Ovary (tissue), 9 donors: ENCODE results near the gene ZNHIT1. TPM values are rescaled to one million over a fixed set of nuclear protein-coding genes. Genes with fewer than 3 reads are reported as not detected.
A peak's percentile ranks its signal among the peaks of the same experiment; 100 is the strongest.

Experiments used
- DNase-seq, 5 donors: peaks; one replicate each; pipeline ENCODE4 v3.0.0-alpha.2; 2019 to 2020
- H3K27ac ChIP-seq, 2 donors: fragments of 200-600 bp; one replicate each; pipeline versions ENCODE4 v1.5.1 to v1.8.0; 2019 to 2022
- H3K27me3 ChIP-seq: fragments of 200-600 bp; one replicate; pipeline ENCODE4 v1.8.0; 2022
- H3K36me3 ChIP-seq: fragments of 200-600 bp; sonication (generic); one replicate; pipeline ENCODE4 v1.5.1; 2019
- H3K4me1 ChIP-seq: one replicate; pipeline ENCODE4 v1.8.1; 2013; ENCODE audit warnings: mild to moderate bottlenecking, moderate library complexity; ENCODE audit not compliant: insufficient read depth
- H3K4me3 ChIP-seq: fragments of 200-600 bp; sonication (generic); one replicate; pipeline ENCODE4 v1.5.1; 2017
- H3K9me3 ChIP-seq, 2 donors: fragments of 200-600 bp in 1 of 2; sonication (generic) in 1 of 2; one replicate each; pipeline versions ENCODE4 v1.5.1 to v1.8.1; 2013 to 2019; ENCODE audit warnings: mild to moderate bottlenecking in 1 of 2, moderate library complexity in 1 of 2
- EP300 ChIP-seq: sonication (generic); formaldehyde crosslinking; IDR thresholded peaks from one replicate; pipeline ENCODE4 v1.6.1; 2017; ENCODE audit warnings: antibody characterized with exemption
- POLR2A ChIP-seq: fragments of 450-650 bp; IDR thresholded peaks from one replicate; pipeline ENCODE4 v1.6.1; 2017; ENCODE audit warnings: antibody characterized with exemption, mild to moderate bottlenecking, moderate library complexity
- WGBS, 3 donors: extraction: QIAGEN DNeasy Blood & Tissue Kit in 1 of 3; methylation state at CpG; one replicate each; pipeline versions ENCODE4 v1.1.5 to v1.1.7; 2013 to 2017; 5-methylcytosine and 5-hydroxymethylcytosine counted together
- intact Hi-C, 4 donors: fragments of 100-400 bp; cut with DNase I; formaldehyde crosslinking; loops; one replicate each; pipeline versions ENCODE4 v1.11.0 to v1.15.1; 2022 to 2023
- polyA plus RNA-seq, 2 donors: library from polyadenylated mRNA; stranded (reverse); fragments of 200-250 nt in 1 of 2; fragments of 350-450 nt in 1 of 2; fragmentation: Illumina TruSeq in 1 of 2; extraction: RNeasy Lipid Tissue Mini Kit (QIAGEN cat#74804) in 1 of 2; gene quantifications; one replicate each; pipeline ENCODE4 v1.2.3, GENCODE V29; 2013 to 2014
- total RNA-seq, 7 donors: library from RNA; depleted of rRNA in 2 of 7; stranded (reverse); fragments of >200 nt in 2 of 7; fragmentation: NEBNext Ultra II Directional in 3 of 7; extraction: Animal tissue kit (Norgen Biotek cat#: 25700) in 3 of 7; gene quantifications; one replicate each; pipeline versions ENCODE4 v1.1.0 to v1.2.4, GENCODE V29; 2016 to 2023
- TF ChIP-seq, protein P1 (sequence below), 3 donors: fragments of 450-650 bp in 2 of 3; fragments of 200-600 bp in 1 of 3; IDR thresholded peaks; one replicate each; pipeline versions ENCODE4 v1.5.1 to v1.8.0; 2016 to 2022; ENCODE audit warnings: antibody characterized with exemption in 3 of 3, mild to moderate bottlenecking in 1 of 3
- donor health status: DM: no; HTN: no; CAD: no; lungs with moderate emphysema.
- donor health status: DM: no; HTN: no; CAD: no.
- donor health status: Bipolar disorder and iron deficiency.
- donor health status: DM: yes; HTN: yes; CAD: no.
- donor health status: DM: no; HTN: no; CAD: no.
- donor health status: DM: yes; HTN: yes; CAD: no.

The ZNHIT1 gene
- total and polyA plus RNA-seq, 9 donors = 27.6 to 84.4 (median 43.5) TPM

DNA sequence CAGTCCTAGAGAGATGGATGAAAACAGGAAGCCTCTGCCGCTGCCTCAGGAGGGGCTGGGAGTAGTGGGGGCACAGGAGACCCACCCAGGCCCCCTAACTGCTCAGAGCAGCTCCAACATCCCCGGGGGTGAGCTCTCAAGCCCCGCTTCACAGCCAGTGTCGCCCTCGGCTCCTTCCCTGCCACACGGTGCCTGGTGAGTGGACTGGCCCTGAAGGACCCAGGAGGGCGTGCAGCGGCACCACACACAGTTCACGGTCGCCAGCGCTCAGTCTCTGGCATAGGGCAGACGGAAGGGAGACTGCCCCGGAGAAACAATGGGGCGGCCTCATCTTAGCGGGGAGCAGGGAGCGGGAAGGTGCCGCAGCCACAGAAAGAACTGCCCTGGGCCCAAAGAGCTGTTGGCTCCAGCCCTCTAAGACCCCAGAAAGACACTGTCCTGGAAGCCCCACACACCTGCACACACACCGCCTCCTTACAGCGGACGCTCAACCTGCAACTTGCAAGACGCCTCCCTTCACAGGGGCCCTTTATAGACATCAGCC, 18.4 kb downstream of the ZNHIT1 start:
- peaks cover 3% of the 10 kb centered on the region for H3K4me1 ChIP-seq
- intact Hi-C loops = no loop called here
- no peak overlapping the region for H3K4me3 ChIP-seq
- DNase-seq = no peak
- WGBS, 3 donors = 88 to 95% (median 91%) methylated on average over 21 of the region's 21 CpGs
- H3K27ac ChIP-seq = no peak overlapping the region
- no peaks in the 10 kb centered on the region for H3K9me3 ChIP-seq
- TF ChIP-seq, protein P1, sequence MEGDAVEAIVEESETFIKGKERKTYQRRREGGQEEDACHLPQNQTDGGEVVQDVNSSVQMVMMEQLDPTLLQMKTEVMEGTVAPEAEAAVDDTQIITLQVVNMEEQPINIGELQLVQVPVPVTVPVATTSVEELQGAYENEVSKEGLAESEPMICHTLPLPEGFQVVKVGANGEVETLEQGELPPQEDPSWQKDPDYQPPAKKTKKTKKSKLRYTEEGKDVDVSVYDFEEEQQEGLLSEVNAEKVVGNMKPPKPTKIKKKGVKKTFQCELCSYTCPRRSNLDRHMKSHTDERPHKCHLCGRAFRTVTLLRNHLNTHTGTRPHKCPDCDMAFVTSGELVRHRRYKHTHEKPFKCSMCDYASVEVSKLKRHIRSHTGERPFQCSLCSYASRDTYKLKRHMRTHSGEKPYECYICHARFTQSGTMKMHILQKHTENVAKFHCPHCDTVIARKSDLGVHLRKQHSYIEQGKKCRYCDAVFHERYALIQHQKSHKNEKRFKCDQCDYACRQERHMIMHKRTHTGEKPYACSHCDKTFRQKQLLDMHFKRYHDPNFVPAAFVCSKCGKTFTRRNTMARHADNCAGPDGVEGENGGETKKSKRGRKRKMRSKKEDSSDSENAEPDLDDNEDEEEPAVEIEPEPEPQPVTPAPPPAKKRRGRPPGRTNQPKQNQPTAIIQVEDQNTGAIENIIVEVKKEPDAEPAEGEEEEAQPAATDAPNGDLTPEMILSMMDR (IDR thresholded peaks at IDR 0.05) = no peak
- TF ChIP-seq POLR2A = no peak
- no peak for TF ChIP-seq EP300
- no peaks in the 10 kb centered on the region for H3K27me3 ChIP-seq
- no peaks in the 10 kb centered on the region for H3K36me3 ChIP-seq

DNA sequence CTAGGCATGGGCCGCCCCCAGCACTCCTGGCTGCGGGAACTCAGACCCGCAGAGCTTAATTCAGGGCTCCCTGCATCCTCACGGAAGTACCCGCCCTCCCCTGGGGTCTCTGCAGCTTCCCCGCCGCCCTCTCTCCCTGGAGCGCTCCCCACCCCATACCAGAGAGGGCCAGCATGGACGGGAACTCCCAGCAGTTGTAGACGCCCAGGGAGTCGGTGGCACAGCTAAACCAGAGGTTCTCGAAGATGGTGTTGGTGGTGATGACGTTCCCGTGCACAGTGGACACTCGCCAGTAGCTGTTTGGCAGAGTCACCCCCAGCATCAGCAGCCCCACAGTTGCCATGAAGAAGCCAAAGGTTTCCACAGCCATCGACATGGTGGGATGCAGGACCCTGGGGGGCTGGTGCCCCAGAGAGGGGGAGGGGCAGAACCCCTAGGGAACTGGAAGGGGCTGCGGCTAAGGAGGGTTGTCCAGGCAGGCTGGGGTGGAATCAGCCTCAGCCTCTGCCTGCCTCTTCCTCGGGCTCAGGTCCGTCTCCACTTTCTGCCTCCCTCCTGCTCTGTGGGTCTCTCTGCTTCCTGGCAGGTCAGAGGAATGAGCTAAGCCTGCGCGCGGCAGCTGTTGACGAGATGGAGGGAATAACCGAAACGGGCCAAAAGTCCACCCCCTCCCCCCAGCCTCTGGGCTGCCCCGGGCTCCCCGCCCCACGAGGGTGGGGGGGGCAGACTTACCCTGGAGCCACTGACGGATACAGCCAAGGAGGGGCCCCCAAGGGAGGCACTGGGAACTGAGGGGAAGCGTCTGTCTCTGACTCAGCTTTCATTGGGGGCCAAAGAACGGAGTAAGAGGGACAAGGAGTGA, 19.5 kb downstream of the ZNHIT1 start, which contains the start of gene CLDN15:
Gene CLDN15 (minus strand): TSS at position 597 of the 862 bp plus-strand sequence. CDS start 221 bp downstream, at position 376.
- Histone ChIP-seq H3K36me3 (no peaks in the 10 kb centered on the region), H3K27me3 (no peaks in the 10 kb centered on the region), H3K4me3 (peak within 1 kb of the TSS; percentile 18), H3K4me1 (peaks cover under 1% of the 10 kb centered on the region), H3K9me3 (no peaks in the 10 kb centered on the region), H3K27ac (peak within 1 kb of the TSS; percentile 59 to 62)
- DNase-seq = peak; percentile 55 to 82 (median 65)
- WGBS, 3 donors = 59 to 60% (median 60%) methylated on average over 20 to 31 of the region's 31 CpGs
- TF ChIP-seq EP300 = no peak
- TF ChIP-seq, protein P1 (IDR thresholded peaks at IDR 0.05) = no peak
- TF ChIP-seq POLR2A = no peak
- intact Hi-C loops = no loop called here

DNA sequence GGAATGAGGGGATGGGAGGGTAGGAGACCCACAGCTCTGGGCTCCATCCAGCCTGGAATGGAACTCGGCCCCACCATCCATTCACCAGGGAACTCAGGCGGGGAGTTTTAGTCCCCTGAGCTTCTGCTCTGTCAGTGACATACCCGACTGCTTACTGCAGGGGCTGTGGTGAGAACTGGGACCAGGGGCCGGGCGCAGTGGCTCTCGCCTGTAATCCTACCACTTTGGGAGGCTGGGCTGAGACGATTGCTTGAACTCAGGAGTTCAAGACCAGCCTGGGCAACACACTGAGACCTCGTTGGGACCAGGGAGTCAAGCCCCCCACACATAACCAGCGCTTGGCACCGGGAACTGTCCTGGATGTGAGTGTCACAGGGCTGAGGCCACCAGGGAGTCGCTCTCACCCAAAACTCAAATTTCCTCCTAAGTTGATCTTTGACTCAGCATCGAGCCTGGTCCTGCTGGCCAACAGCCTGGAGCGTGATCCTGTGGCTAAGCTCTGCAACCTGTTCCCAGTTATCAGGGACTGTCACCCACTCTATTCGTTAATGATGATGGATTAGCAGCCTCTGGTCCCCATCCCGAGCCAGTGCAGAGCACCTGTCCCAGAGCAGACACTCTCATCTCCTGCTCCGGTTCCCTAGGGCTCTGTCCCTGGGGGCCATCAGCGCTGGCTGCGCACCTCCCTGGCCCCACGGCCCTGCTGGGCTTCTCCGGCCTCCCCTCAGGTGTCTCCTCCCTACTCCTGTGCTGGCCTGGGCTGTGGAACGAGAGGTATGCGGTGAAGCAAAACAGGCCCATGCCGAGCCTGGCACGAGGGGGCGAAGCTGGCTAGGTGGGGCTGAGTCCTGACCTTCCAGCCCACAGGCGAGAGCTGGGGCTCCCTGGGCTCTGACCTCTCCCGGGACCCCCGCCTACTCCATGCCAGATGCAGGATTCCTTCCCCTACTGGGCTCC, 20.5 kb downstream of the ZNHIT1 start:
- Histone ChIP-seq H3K36me3 (no peaks in the 10 kb centered on the region), H3K4me3 (no peak overlapping the region), H3K9me3 (no peaks in the 10 kb centered on the region), H3K27me3 (no peaks in the 10 kb centered on the region), H3K27ac (peak overlapping the region in 1 of 2 donors; percentile 59), H3K4me1 (no peaks in the 10 kb centered on the region)
- DNase-seq = no peak
- TF ChIP-seq POLR2A (no peak), EP300 (no peak)
- TF ChIP-seq, protein P1 (IDR thresholded peaks at IDR 0.05) = no peak
- 62 to 70% (median 68%) methylated on average over 27 to 28 of the region's 28 CpGs for WGBS, 3 donors
- intact Hi-C loops = no loop called here
